ENCODE data around the gene THBD. TPM values are rescaled to one million over a fixed set of nuclear protein-coding genes. Genes with fewer than 3 reads are reported as not detected.
"Not testable (repeated sequence)": the region's sequence is repeated elsewhere in the genome, so short reads cannot be mapped to it uniquely, and the experiment has no call there.

Gene THBD
- total RNA-seq, 1 donor from 2014 or later: 12.6 TPM

DNA sequence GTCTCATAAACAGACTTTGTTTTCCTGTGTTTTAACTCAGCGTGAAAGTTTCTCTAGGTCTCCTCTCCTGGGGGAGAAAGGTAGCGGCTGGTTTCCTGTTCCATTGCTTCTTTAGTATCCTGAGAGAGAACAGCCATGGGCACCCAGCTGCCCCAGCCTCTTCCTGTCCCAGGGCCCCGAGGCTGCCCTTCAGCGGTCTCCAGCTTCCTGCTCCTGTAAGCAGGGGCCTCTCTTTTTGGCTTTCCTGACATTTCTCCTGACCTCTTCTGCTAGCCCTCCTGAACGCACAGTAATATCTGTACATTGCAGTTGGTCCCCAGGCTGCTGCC, 16.8 kb downstream of the THBD start:
- TF ChIP-seq, protein P1, sequence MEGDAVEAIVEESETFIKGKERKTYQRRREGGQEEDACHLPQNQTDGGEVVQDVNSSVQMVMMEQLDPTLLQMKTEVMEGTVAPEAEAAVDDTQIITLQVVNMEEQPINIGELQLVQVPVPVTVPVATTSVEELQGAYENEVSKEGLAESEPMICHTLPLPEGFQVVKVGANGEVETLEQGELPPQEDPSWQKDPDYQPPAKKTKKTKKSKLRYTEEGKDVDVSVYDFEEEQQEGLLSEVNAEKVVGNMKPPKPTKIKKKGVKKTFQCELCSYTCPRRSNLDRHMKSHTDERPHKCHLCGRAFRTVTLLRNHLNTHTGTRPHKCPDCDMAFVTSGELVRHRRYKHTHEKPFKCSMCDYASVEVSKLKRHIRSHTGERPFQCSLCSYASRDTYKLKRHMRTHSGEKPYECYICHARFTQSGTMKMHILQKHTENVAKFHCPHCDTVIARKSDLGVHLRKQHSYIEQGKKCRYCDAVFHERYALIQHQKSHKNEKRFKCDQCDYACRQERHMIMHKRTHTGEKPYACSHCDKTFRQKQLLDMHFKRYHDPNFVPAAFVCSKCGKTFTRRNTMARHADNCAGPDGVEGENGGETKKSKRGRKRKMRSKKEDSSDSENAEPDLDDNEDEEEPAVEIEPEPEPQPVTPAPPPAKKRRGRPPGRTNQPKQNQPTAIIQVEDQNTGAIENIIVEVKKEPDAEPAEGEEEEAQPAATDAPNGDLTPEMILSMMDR (IDR thresholded peaks at IDR 0.05; ENCODE audit: insufficient read depth, low read length, severe bottlenecking): no peak
- Histone ChIP-seq H3K27me3 (ENCODE audit: control insufficient read depth, insufficient read depth, low read length) (peaks cover 14% of the 10 kb centered on the region), H3K36me3 (ENCODE audit: control insufficient read depth, insufficient read depth, low read length) (no peaks in the 10 kb centered on the region), H3K4me3 (ENCODE audit: low read depth, low read length) (no peak overlapping the region)
- no peak for DNase-seq (ENCODE audit: low read depth)
- no peak for FAIRE-seq

DNA sequence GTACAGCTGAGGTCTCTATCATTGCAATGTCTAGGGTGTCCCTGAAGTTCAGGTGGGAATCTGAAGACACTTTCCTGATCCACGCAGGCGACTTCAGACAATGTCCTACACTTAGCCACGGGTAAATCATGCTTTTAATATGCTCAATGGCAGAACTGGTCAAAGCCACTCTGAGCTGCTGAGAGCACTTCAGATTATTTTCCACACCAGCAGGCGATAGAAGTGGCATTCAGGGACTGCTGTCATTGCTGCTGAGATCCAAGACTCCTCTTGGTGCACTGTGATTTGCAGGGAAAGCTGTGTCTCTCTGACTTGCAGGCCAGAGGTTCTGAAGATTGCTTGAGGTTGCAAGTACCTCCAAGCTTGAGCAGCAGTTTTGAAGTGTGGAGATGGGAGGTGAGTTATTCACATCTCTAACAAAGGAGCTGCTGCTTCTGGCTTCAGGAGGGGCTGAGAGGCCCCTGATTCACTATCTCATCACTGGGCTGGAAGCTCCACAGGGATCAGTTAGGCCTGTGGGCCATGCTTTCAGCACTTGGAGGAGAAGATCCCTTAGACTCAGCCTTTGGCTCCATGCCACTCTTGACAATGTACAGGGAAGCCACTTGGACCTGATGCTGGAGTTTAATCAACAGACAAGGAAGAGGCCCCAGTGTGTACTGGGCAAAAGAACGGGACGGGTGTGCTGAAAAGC, 17.3 kb downstream of the THBD start:
- no peak for DNase-seq (ENCODE audit: low read depth)
- FAIRE-seq: no peak
- TF ChIP-seq, protein P1 (IDR thresholded peaks at IDR 0.05; ENCODE audit: insufficient read depth, low read length, severe bottlenecking): no peak
- Histone ChIP-seq H3K27me3 (ENCODE audit: control insufficient read depth, insufficient read depth, low read length) (peaks cover 14% of the 10 kb centered on the region), H3K36me3 (ENCODE audit: control insufficient read depth, insufficient read depth, low read length) (no peaks in the 10 kb centered on the region), H3K4me3 (ENCODE audit: low read depth, low read length) (no peak overlapping the region)

DNA sequence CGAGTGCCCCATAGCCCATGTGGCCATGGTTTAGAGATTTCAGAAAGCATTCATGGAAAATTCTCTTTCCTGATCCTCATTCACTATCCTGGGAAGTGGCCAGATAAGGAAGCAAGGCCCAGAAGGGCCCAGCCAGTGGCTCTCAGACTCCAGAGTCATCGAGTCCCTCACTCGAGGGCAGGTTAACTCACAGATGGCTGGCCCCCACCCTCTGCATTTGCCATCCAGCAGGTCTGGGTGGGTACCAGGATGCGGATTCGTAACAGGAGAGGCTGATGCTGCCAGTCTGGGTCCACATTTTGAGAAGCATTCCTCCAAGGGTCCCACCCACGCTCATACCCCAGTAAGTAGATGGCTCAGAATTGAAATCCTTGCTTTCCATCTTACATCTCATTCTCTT, 18.1 kb downstream of the THBD start:
- H3K27me3 ChIP-seq (ENCODE audit: control insufficient read depth, insufficient read depth, low read length): peaks cover 10% of the 10 kb centered on the region
- FAIRE-seq (no peak), DNase-seq (ENCODE audit: low read depth) (no peak)
- no peaks in the 10 kb centered on the region for H3K36me3 ChIP-seq (ENCODE audit: control insufficient read depth, insufficient read depth, low read length)
- H3K4me3 ChIP-seq (ENCODE audit: low read depth, low read length): no peak overlapping the region
- TF ChIP-seq, protein P1 (IDR thresholded peaks at IDR 0.05; ENCODE audit: insufficient read depth, low read length, severe bottlenecking): no peak

DNA sequence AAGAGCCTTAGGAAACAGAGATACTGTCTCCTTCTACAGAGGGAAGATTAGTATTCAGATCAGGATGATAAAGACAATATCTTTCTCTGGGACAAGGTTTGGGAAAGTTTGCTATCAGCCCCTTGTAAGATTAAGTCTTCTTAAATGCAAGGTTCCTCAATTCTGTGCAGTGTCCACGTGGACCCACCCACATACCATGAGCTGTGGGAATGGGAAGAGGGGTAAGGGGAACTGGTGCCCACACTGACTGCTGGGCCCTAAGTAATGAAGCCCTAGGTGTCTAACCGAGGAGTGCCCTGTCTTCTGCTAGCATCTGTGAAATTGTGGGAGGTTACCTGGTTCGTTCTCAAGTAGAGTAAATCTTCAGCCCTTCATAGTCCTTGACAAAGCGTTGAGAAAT, 20.1 kb downstream of the THBD start:
- Histone ChIP-seq H3K27me3 (ENCODE audit: control insufficient read depth, insufficient read depth, low read length) (peaks cover 8% of the 10 kb centered on the region), H3K36me3 (ENCODE audit: control insufficient read depth, insufficient read depth, low read length) (no peaks in the 10 kb centered on the region), H3K4me3 (ENCODE audit: low read depth, low read length) (no peak overlapping the region)
- TF ChIP-seq, protein P1 (IDR thresholded peaks at IDR 0.05; ENCODE audit: insufficient read depth, low read length, severe bottlenecking): no peak
- DNase-seq (ENCODE audit: low read depth) (no peak), FAIRE-seq (no peak)

DNA sequence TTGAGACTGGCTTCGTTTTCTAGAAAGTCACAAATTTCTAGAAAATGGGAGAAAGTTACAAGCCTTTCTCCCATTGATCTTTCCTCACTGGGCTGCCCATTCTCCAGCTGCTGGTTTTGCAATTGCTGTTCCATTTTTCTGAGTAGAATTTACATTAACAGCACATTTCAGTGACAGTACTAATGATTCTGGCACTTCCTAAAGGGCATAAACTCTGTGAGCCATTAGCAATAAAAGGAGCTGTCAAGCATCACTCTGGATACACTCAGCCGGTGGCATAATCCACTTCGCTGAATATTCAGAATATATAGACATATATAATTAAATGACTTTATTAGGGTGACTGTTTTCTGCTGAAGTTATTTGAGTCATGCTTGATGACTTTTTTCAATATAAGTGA, 21.1 kb downstream of the THBD start:
- H3K27me3 ChIP-seq (ENCODE audit: control insufficient read depth, insufficient read depth, low read length): peaks cover 1% of the 10 kb centered on the region
- TF ChIP-seq, protein P1 (IDR thresholded peaks at IDR 0.05; ENCODE audit: insufficient read depth, low read length, severe bottlenecking): no peak
- no peak for FAIRE-seq
- DNase-seq (ENCODE audit: low read depth): no peak
- no peaks in the 10 kb centered on the region for H3K36me3 ChIP-seq (ENCODE audit: control insufficient read depth, insufficient read depth, low read length)
- H3K4me3 ChIP-seq (ENCODE audit: low read depth, low read length): no peak overlapping the region

DNA sequence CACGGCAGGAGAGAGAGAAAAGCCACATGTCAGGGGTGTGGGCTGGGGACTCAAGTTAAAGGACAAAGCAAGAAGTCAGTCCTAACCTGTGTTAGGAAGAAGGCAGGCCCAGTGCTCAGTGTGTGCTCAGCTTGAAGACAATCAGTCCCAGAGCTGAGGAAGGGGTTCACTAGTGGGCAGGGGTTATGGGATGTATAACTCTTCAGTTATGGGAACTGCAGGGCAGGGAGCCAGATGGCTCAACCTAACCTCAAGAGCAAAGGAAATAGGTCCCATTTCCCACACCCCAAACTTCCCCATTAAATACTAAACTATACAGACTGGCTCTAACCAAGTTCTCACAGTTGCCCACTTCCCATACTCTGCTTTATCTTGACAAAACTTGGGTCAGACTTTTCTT, 21.8 kb downstream of the THBD start:
- no peaks in the 10 kb centered on the region for H3K27me3 ChIP-seq (ENCODE audit: control insufficient read depth, insufficient read depth, low read length)
- FAIRE-seq (no peak), DNase-seq (ENCODE audit: low read depth) (no peak)
- TF ChIP-seq, protein P1 (IDR thresholded peaks at IDR 0.05; ENCODE audit: insufficient read depth, low read length, severe bottlenecking): no peak
- no peaks in the 10 kb centered on the region for H3K36me3 ChIP-seq (ENCODE audit: control insufficient read depth, insufficient read depth, low read length)
- no peak overlapping the region for H3K4me3 ChIP-seq (ENCODE audit: low read depth, low read length)

DNA sequence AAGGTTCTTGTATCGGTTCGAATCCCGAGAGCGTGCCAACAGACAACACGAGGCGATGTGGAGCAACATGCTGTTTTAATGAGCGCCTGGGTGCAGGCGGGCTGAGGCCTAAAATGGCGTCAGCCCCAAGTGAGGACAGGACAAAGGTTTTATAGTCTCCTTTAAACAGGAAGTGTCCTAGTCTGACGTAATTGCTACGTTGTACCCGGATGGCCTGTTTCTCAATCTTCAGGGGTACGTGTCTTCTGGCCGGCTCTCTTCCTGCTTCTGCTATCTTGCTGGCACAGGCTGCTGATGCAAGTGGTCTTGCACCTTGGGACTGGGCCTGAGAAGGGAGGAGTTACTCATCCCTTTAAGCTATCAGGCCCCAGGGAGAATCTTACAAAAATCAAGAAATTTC, 24.0 kb downstream of the THBD start:
- not testable (repeated sequence) for DNase-seq (ENCODE audit: low read depth); H3K27me3 ChIP-seq (ENCODE audit: control insufficient read depth, insufficient read depth, low read length)

More for the DNA sequence above, 24.0 kb downstream of the THBD start:
- not testable (repeated sequence) for H3K4me3 ChIP-seq (ENCODE audit: low read depth, low read length); H3K36me3 ChIP-seq (ENCODE audit: control insufficient read depth, insufficient read depth, low read length); FAIRE-seq
